T-helper 17 cell (primary cell): Measurements from ENCODE around the gene RTN4R. TPM values are rescaled to one million over a fixed set of nuclear protein-coding genes. Genes with fewer than 3 reads are reported as not detected.
A peak's percentile ranks its signal among the peaks of the same experiment; 100 is the strongest.

Experiments
- ATAC-seq: fragments of 150-1000 bp; cut with Tn5 transposase; 2 replicates; pipeline ENCODE4 v1.10.0; 2021; ENCODE audit warnings: mild to moderate bottlenecking, moderate library complexity
- DNase-seq, 3 donors: peaks; one replicate each; pipeline versions ENCODE4 v3.0.0 to v3.0.0-alpha.2; 2020 to 2021
- H3K9me3 ChIP-seq: one replicate; pipeline ENCODE4 v1.7.0; 2013; ENCODE audit warnings: low read length, mild to moderate bottlenecking; ENCODE audit not compliant: control insufficient read depth, poor library complexity, severe bottlenecking
- H3K27ac Mint-ChIP-seq: one replicate; pipeline ENCODE4 v1.8.0; 2022; ENCODE audit warnings: mild to moderate bottlenecking, moderate library complexity, mixed read lengths
- H3K27me3 Mint-ChIP-seq: one replicate; pipeline ENCODE4 v1.8.0; 2022; ENCODE audit warnings: mixed read lengths
- H3K36me3 Mint-ChIP-seq: one replicate; pipeline ENCODE4 v1.8.0; 2022; ENCODE audit warnings: low read depth, mixed read lengths
- H3K4me1 Mint-ChIP-seq: one replicate; pipeline ENCODE4 v1.8.0; 2022; ENCODE audit warnings: mild to moderate bottlenecking, mixed read lengths
- H3K4me3 Mint-ChIP-seq: one replicate; pipeline ENCODE4 v1.8.0; 2022; ENCODE audit warnings: mild to moderate bottlenecking, moderate library complexity, mixed read lengths
- total RNA-seq, 4 donors: library from RNA in 2 of 4; stranded (reverse) in 2 of 4; gene quantifications; one replicate each; pipeline ENCODE4 v1.2.3 and lab custom pipeline; 2022 to 2026

RTN4R gene
- total RNA-seq, 2 donors from 2014 or later = 0.68 to 2.1 TPM

- peaks cover 6% of the 10 kb centered on the region for H3K27me3 Mint-ChIP-seq
- peaks cover 22% of the 10 kb centered on the region for H3K4me1 Mint-ChIP-seq
- no peaks in the 10 kb centered on the region for H3K36me3 Mint-ChIP-seq
- H3K4me3 Mint-ChIP-seq = no peak overlapping the region
- H3K9me3 ChIP-seq = no peaks in the 10 kb centered on the region
- no peak for DNase-seq
- no peak for ATAC-seq
- H3K27ac Mint-ChIP-seq = no peak overlapping the region
These were observed 65.0 kb downstream of the RTN4R start for GRCh38 chr22:20203142-20203551.

GRCh38 chr22:20201837-20202392, 66.2 kb downstream of the RTN4R start:
- no peak for DNase-seq
- H3K27ac Mint-ChIP-seq = no peak overlapping the region
- peaks cover 9% of the 10 kb centered on the region for H3K27me3 Mint-ChIP-seq

DNA sequence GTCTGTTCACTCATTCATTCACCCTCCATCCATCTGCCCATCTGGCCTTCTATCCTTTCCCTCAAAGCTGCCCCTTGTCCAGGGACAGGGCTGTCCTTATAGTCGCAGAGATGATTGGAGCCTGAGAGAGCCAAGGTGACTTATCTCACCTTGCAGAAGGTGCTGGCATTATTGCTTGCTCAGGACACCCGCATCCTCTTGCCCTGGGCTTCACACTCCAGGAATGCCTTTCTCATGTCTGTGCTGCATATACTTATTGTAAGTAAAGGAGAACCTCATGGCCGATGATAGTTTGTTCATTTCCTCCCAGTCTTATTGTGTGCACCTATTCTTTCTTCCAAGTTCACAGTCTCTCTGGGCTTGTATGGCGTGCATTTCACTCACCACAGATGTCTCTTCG, 68.2 kb downstream of the RTN4R start:
- Mint-ChIP-seq H3K4me3 (no peak overlapping the region), H3K27ac (no peak overlapping the region), H3K36me3 (no peaks in the 10 kb centered on the region), H3K27me3 (peaks cover 9% of the 10 kb centered on the region), H3K4me1 (peaks cover 5% of the 10 kb centered on the region)
- H3K9me3 ChIP-seq = no peaks in the 10 kb centered on the region
- DNase-seq (no peak), ATAC-seq (no peak)

More at GRCh38 chr22:20201837-20202392, 66.2 kb downstream of the RTN4R start:
- no peaks in the 10 kb centered on the region for H3K9me3 ChIP-seq
- Mint-ChIP-seq H3K36me3 (no peaks in the 10 kb centered on the region), H3K4me3 (no peak overlapping the region), H3K4me1 (peaks cover 14% of the 10 kb centered on the region)
- no peak for ATAC-seq

GRCh38 chr22:20199413-20199842, 68.7 kb downstream of the RTN4R start:
- Mint-ChIP-seq H3K27ac (no peak overlapping the region), H3K36me3 (no peaks in the 10 kb centered on the region), H3K4me1 (peaks cover 5% of the 10 kb centered on the region), H3K27me3 (peaks cover 9% of the 10 kb centered on the region), H3K4me3 (no peak overlapping the region)
- no peaks in the 10 kb centered on the region for H3K9me3 ChIP-seq
- ATAC-seq = no peak
- no peak for DNase-seq

GRCh38 chr22:20198557-20199319, 69.4 kb downstream of the RTN4R start:
- DNase-seq (no peak), ATAC-seq (no peak)
- Mint-ChIP-seq H3K27me3 (peaks cover 9% of the 10 kb centered on the region), H3K4me1 (peaks cover 5% of the 10 kb centered on the region), H3K27ac (peak overlapping the region; percentile 34), H3K4me3 (no peak overlapping the region), H3K36me3 (no peaks in the 10 kb centered on the region)
- no peaks in the 10 kb centered on the region for H3K9me3 ChIP-seq

DNA sequence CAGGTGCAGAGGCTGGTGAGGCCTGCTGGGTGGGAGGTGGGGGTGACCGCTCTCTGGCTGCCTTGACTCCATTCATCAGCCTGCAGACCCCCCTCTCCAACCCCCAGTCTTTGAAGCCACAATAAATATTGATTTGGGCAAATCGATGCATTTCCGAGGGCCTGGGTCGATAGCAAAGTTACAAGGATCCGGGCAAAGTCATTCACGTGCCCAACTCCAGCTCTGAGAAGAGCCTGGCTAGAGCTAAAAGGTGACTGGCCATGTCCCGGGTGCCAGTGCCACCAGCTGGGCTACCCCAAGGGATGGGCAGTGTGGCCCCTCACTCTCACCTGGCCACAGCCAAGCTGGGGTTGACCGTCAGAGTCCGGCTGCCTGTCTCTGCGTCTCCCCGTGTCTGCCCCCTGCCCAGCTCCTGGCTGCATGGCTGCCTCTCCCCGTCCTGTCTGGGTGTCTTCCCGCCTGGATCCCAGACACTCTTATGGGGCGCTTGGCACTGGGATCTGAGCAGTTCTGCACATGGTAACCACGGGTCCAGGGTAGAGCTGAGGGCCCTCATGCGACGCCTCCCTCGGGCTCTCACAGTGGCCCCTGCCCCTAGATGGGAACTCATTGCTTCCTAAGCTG, 70.6 kb downstream of the RTN4R start:
- H3K4me3 Mint-ChIP-seq = peak overlapping the region; percentile 33
- no peak for DNase-seq
- peaks cover 5% of the 10 kb centered on the region for H3K4me1 Mint-ChIP-seq
- no peaks in the 10 kb centered on the region for H3K36me3 Mint-ChIP-seq
- H3K27ac Mint-ChIP-seq = no peak overlapping the region
- ATAC-seq = no peak
- no peaks in the 10 kb centered on the region for H3K9me3 ChIP-seq
- peaks cover 9% of the 10 kb centered on the region for H3K27me3 Mint-ChIP-seq

DNA sequence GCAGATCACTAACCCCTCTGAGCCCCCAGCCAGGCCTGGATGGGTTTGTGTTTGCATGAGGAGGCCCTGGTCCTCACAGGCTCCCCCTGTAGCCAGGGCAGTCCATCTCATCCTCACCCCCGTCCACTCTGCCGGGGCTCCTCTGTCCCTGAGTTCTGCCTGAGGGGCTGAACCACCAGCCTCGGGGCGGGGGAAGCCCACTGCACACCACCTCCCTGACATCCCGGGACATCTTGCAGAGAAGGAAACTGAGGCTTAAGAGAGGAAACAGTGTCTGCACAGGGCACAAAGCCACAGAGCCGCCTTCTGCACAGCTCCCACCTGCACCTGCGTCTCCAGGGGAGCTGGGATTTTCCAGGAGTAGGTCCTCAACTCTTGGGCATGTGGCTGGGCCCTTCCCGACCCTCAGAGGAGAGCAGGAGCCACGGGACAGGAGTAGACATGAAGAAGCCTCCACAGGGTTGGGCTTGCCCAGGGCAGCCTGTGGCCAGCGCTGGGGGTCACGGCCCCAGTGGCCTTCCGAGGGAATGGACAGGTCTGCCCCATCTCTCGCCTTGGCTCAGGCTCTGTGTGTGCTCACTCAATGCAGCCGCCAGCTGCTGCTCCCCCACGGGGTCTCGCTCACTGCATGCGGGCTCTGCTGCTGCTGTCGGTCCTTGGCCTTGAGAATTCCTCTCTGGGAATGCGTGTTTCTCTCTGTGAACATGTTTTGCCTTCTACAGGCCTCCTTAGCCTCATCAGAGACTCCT, 71.8 kb downstream of the RTN4R start:
- H3K27ac Mint-ChIP-seq = no peak overlapping the region
- H3K4me1 Mint-ChIP-seq = peaks cover 5% of the 10 kb centered on the region
- peaks cover 9% of the 10 kb centered on the region for H3K27me3 Mint-ChIP-seq
- DNase-seq = no peak
- ATAC-seq = no peak
- H3K4me3 Mint-ChIP-seq = no peak overlapping the region
- no peaks in the 10 kb centered on the region for H3K36me3 Mint-ChIP-seq
- no peaks in the 10 kb centered on the region for H3K9me3 ChIP-seq

- H3K27ac Mint-ChIP-seq = no peak overlapping the region
- peaks cover 9% of the 10 kb centered on the region for H3K27me3 Mint-ChIP-seq
- no peaks in the 10 kb centered on the region for H3K36me3 Mint-ChIP-seq
- H3K4me3 Mint-ChIP-seq = no peak overlapping the region
- peaks cover 8% of the 10 kb centered on the region for H3K4me1 Mint-ChIP-seq
- DNase-seq (no peak), ATAC-seq (no peak)
- H3K9me3 ChIP-seq = no peaks in the 10 kb centered on the region
These were observed 73.2 kb downstream of the RTN4R start for GRCh38 chr22:20194681-20195593.

- Mint-ChIP-seq H3K27ac (no peak overlapping the region), H3K36me3 (no peaks in the 10 kb centered on the region), H3K4me3 (no peak overlapping the region), H3K4me1 (peaks cover 8% of the 10 kb centered on the region), H3K27me3 (peaks cover 9% of the 10 kb centered on the region)
- H3K9me3 ChIP-seq = no peaks in the 10 kb centered on the region
- DNase-seq (no peak), ATAC-seq (no peak)
These were observed 74.2 kb downstream of the RTN4R start for GRCh38 chr22:20193761-20194494.

- DNase-seq = no peak
- Mint-ChIP-seq H3K27me3 (peaks cover 4% of the 10 kb centered on the region), H3K36me3 (no peaks in the 10 kb centered on the region), H3K4me1 (peaks cover 6% of the 10 kb centered on the region), H3K27ac (no peak overlapping the region), H3K4me3 (no peak overlapping the region)
- no peak for ATAC-seq
- H3K9me3 ChIP-seq = no peaks in the 10 kb centered on the region
These were observed 75.0 kb downstream of the RTN4R start for GRCh38 chr22:20192972-20193760.

GRCh38 chr22:20192293-20192971, 75.7 kb downstream of the RTN4R start:
- no peak for DNase-seq
- no peaks in the 10 kb centered on the region for H3K36me3 Mint-ChIP-seq

More at GRCh38 chr22:20192293-20192971, 75.7 kb downstream of the RTN4R start:
- Mint-ChIP-seq H3K4me1 (peaks cover 3% of the 10 kb centered on the region), H3K27ac (no peak overlapping the region), H3K27me3 (no peaks in the 10 kb centered on the region), H3K4me3 (no peak overlapping the region)
- ATAC-seq = no peak
- no peaks in the 10 kb centered on the region for H3K9me3 ChIP-seq
